OCI-LY3 (cell line): ENCODE results near the gene TRAT1.

Experiments used
- CTCF ChIP-seq: fragments of 200-600, 300-600 bp; sonication (generic); IDR thresholded peaks from 2 replicates; pipeline ENCODE4 v1.5.1; 2014; ENCODE audit warnings: antibody characterized with exemption, low read length, low read depth
- EZH2phosphoT487 ChIP-seq: fragments of 200-600 bp; shearing (Covaris generic); IDR thresholded peaks from 2 replicates; pipeline ENCODE4 v1.6.1; 2018; ENCODE audit warnings: antibody characterized with exemption, mixed run types, low read depth

GRCh38 chr3:108822123-108822897 lies at the start of gene TRAT1:
- TF ChIP-seq EZH2phosphoT487 (no peak), CTCF (no peak)
